Measurements from ENCODE around the gene RPA3.

Gene RPA3

GRCh38 chr7:7612519-7612918 is 105.9 kb downstream of the RPA3 start:
- DNase-seq: no peak
- peaks cover 0 to 10% of the 10 kb centered on the region in 2 donors for H3K4me1 Mint-ChIP-seq
- H3K9me3 Mint-ChIP-seq: no peaks in the 10 kb centered on the region
- ATAC-seq (replicated peaks): no peak
- peaks cover 3 to 14% of the 10 kb centered on the region in 2 donors for H3K36me3 Mint-ChIP-seq
- no peak overlapping the region for H3K4me3 Mint-ChIP-seq
- no peak overlapping the region for H3K27ac Mint-ChIP-seq
- H3K27me3 Mint-ChIP-seq: no peaks in the 10 kb centered on the region

GRCh38 chr7:7609330-7609729 is 109.1 kb downstream of the RPA3 start:
- H3K4me1 Mint-ChIP-seq: no peaks in the 10 kb centered on the region
- H3K27me3 Mint-ChIP-seq: no peaks in the 10 kb centered on the region
- H3K36me3 Mint-ChIP-seq: peaks cover 10 to 13% of the 10 kb centered on the region in 2 donors
- no peaks in the 10 kb centered on the region for H3K9me3 Mint-ChIP-seq
- DNase-seq: no peak
- no peak overlapping the region for H3K4me3 Mint-ChIP-seq
- ATAC-seq (replicated peaks): no peak
- H3K27ac Mint-ChIP-seq: no peak overlapping the region

- DNase-seq: no peak
- no peak overlapping the region for H3K4me3 Mint-ChIP-seq
- H3K27me3 Mint-ChIP-seq: no peaks in the 10 kb centered on the region
- no peaks in the 10 kb centered on the region for H3K9me3 Mint-ChIP-seq
- peaks cover 10% of the 10 kb centered on the region in 2 donors for H3K36me3 Mint-ChIP-seq
- no peaks in the 10 kb centered on the region for H3K4me1 Mint-ChIP-seq
- no peak overlapping the region for H3K27ac Mint-ChIP-seq
- no peak for ATAC-seq (replicated peaks)
These were observed 111.4 kb downstream of the RPA3 start for GRCh38 chr7:7607010-7607409.

DNA sequence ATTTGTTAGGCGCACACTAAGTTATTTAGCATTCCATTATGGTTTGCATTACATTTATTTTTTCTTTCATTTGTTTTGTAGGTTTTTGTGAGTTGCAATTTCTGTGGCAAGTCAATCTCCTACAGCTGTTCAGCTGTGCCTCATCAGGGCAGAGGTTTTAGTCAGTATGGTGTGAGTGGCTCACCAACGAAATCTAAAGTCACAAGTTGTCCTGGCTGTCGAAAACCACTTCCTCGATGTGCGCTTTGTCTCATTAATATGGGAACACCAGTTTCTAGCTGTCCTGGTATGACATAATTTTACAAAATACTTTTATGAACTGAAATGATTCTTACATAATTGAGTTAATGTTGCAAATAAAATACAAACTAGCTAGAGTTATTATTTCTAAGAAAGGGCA is 122.2 kb downstream of the RPA3 start:
- no peak overlapping the region for H3K27ac Mint-ChIP-seq
- H3K9me3 Mint-ChIP-seq: peaks cover 2 to 4% of the 10 kb centered on the region in 2 donors
- ATAC-seq (replicated peaks) (no peak), DNase-seq (no peak)
- no peaks in the 10 kb centered on the region for H3K27me3 Mint-ChIP-seq
- H3K4me1 Mint-ChIP-seq: no peaks in the 10 kb centered on the region
- H3K36me3 Mint-ChIP-seq: peaks cover 25 to 30% of the 10 kb centered on the region in 2 donors
- H3K4me3 Mint-ChIP-seq: no peak overlapping the region

- Mint-ChIP-seq H3K27ac (no peak overlapping the region), H3K9me3 (no peaks in the 10 kb centered on the region)
These were observed 123.0 kb downstream of the RPA3 start for GRCh38 chr7:7595451-7595850.

More at GRCh38 chr7:7595451-7595850, 123.0 kb downstream of the RPA3 start:
- no peak for DNase-seq
- no peak for ATAC-seq (replicated peaks)
- H3K4me3 Mint-ChIP-seq: no peak overlapping the region
- H3K36me3 Mint-ChIP-seq: peaks cover 22 to 30% of the 10 kb centered on the region in 2 donors
- peaks cover 0 to 3% of the 10 kb centered on the region in 2 donors for H3K4me1 Mint-ChIP-seq
- H3K27me3 Mint-ChIP-seq: no peaks in the 10 kb centered on the region
